K562 (cell line): Measurements from ENCODE around the gene CGREF1. TPM values are rescaled to one million over a fixed set of nuclear protein-coding genes. Genes with fewer than 3 reads are reported as not detected.

Experiments used
- ARID2 ChIP-seq: fragments of 450-650 bp; IDR thresholded peaks from 2 replicates; pipeline ENCODE4 v1.6.1; 2017; ENCODE audit warnings: antibody characterized with exemption, mild to moderate bottlenecking
- BACH1 ChIP-seq: fragments of 200-800 bp; sonication (Bioruptor generic); IDR thresholded peaks from 2 replicates; pipeline ENCODE4 v1.6.1; 2016; ENCODE audit warnings: missing genetic modification characterization, missing compliant biosample characterization
- BDP1 ChIP-seq: IDR thresholded peaks from 3 replicates; pipeline ENCODE4 v1.6.1; 2011; ENCODE audit not compliant: insufficient read length, insufficient read depth
- BRD4 ChIP-seq: fragments of 200-600 bp; sonication (generic); IDR thresholded peaks from 2 replicates; pipeline ENCODE4 v1.6.1; 2017; ENCODE audit warnings: inconsistent platforms
- BRF1 ChIP-seq: IDR thresholded peaks from 3 replicates; pipeline ENCODE4 v1.6.1; 2011; ENCODE audit warnings: borderline replicate concordance, mild to moderate bottlenecking; ENCODE audit not compliant: insufficient read length; ENCODE audit errors: extremely low read depth
- C11orf30 ChIP-seq: fragments of 450-650 bp; IDR thresholded peaks from 2 replicates; pipeline ENCODE4 v1.6.1; 2016; ENCODE audit warnings: low read depth, mild to moderate bottlenecking
- CCAR2 ChIP-seq: fragments of 200-400 bp; formaldehyde crosslinking; IDR thresholded peaks from 2 replicates; pipeline ENCODE4 v1.6.1; 2017; ENCODE audit warnings: mild to moderate bottlenecking, low read depth, low read length
- E2F3 ChIP-seq: fragments of 250-450 bp; sonication (Bioruptor Pico); IDR thresholded peaks from 2 replicates; pipeline ENCODE4 v1.4.0; 2020; ENCODE audit warnings: mild to moderate bottlenecking
- GTF2A2 ChIP-seq: IDR thresholded peaks from 2 replicates; pipeline ENCODE4 v1.6.1; 2016; ENCODE audit warnings: mild to moderate bottlenecking, missing genetic modification characterization, missing compliant biosample characterization
- HCFC1 ChIP-seq: IDR thresholded peaks from 2 replicates; pipeline ENCODE4 v1.6.1; 2012; ENCODE audit warnings: low read depth, low read length, improper control_type of control experiment
- HMG20A ChIP-seq: fragments of 450-650 bp; formaldehyde crosslinking; conservative IDR thresholded peaks from 2 replicates; pipeline ENCODE4 v1.4.0; 2020; ENCODE audit warnings: mild to moderate bottlenecking, mixed read lengths
- KHSRP ChIP-seq: fragments of 450-650 bp; IDR thresholded peaks from 2 replicates; pipeline ENCODE4 v1.6.1; 2017
- PREB ChIP-seq: sonication (generic); formaldehyde crosslinking; IDR thresholded peaks from 2 replicates; pipeline ENCODE4 v1.8.1; 2023; ENCODE audit warnings: mild to moderate bottlenecking, missing genetic modification reagents
- RBM22 ChIP-seq: fragments of 200-400 bp; formaldehyde crosslinking; IDR thresholded peaks from 2 replicates; pipeline ENCODE4 v1.6.1; 2018; ENCODE audit warnings: low read length, low read depth; ENCODE audit not compliant: poor library complexity, severe bottlenecking
- TAF1 ChIP-seq: IDR thresholded peaks from 2 replicates; pipeline ENCODE4 v1.6.1; 2011; ENCODE audit warnings: mild to moderate bottlenecking, low read length, moderate library complexity; ENCODE audit not compliant: insufficient read depth, control insufficient read depth, severe bottlenecking; ENCODE audit errors: extremely low read depth
- TBP ChIP-seq: optimal IDR thresholded peaks from 2 replicates; pipeline ENCODE3; 2011; ENCODE audit warnings: low read depth, low read length, improper control_type of control experiment
- ZC3H8 ChIP-seq: fragments of 450-650 bp; IDR thresholded peaks from 2 replicates; pipeline ENCODE4 v1.6.1; 2017
- ZFPM2 ChIP-seq: fragments of 250-450 bp; sonication (Bioruptor Pico); IDR thresholded peaks from 2 replicates; pipeline ENCODE4 v1.5.1; 2022; ENCODE audit warnings: mild to moderate bottlenecking
- ZFX ChIP-seq: sonication (generic); formaldehyde crosslinking; IDR thresholded peaks from 2 replicates; pipeline ENCODE4 v1.8.0; 2022; ENCODE audit warnings: mild to moderate bottlenecking, missing genetic modification reagents, moderate library complexity
- ZNF143 ChIP-seq: sonication (generic); formaldehyde crosslinking; IDR thresholded peaks from 2 replicates; pipeline ENCODE4 v1.9.0; 2022; ENCODE audit warnings: mild to moderate bottlenecking, missing genetic modification reagents
- ZNF507 ChIP-seq: conservative IDR thresholded peaks from 2 replicates; pipeline ENCODE4 v1.6.1; 2017; ENCODE audit warnings: missing genetic modification characterization, missing compliant biosample characterization
- ZNF76 ChIP-seq: fragments of 250-450 bp; sonication (Bioruptor Pico); IDR thresholded peaks from 2 replicates; pipeline ENCODE4 v1.4.0; 2020; ENCODE audit warnings: mild to moderate bottlenecking, moderate library complexity, borderline replicate concordance
- ZNF77 ChIP-seq: fragments of 250-450 bp; sonication (Bioruptor Pico); IDR thresholded peaks from 2 replicates; pipeline ENCODE4 v1.5.0; 2020
- polyA plus RNA-seq, 8 experiments: library from polyadenylated mRNA; depleted of rRNA in 4 of 8; stranded (reverse) in 5 of 8; unstranded in 3 of 8; fragments of >200 nt; fragmentation: Nextera tagmentation in 2 of 8; fragmentation: Illumina TruSeq in 1 of 8; extraction: Ambion mirVana in 2 of 8; extraction: Trizol in 1 of 8; gene quantifications; 2 replicates each; pipeline versions ENCODE4 v1.2.1 to v1.2.3, GENCODE V29; 2011 to 2014; ENCODE audit warnings: inconsistent platforms in 1 of 8, missing spikeins in 1 of 8
- total RNA-seq, 7 experiments: library from RNA; depleted of rRNA in 6 of 7; stranded (reverse); fragments of >200 nt in 6 of 7; fragmentation: Illumina TruSeq in 2 of 7; extraction: Trizol in 2 of 7; gene quantifications; 2 replicates each; pipeline versions ENCODE4 v1.2.1 to v1.2.3, GENCODE V29; 2011 to 2021; ENCODE audit warnings: low replicate concordance in 1 of 7
- TF ChIP-seq, protein P1 (sequence below): sonication (generic); formaldehyde crosslinking; IDR thresholded peaks from 2 replicates; pipeline ENCODE4 v1.8.0; 2023; ENCODE audit warnings: mild to moderate bottlenecking, missing genetic modification reagents
- TF ChIP-seq, protein P2 (sequence below): fragments of 250-450 bp; sonication (Bioruptor Pico); IDR thresholded peaks from 2 replicates; pipeline ENCODE4 v1.5.0; 2021

Gene CGREF1
- total and polyA plus RNA-seq, 9 of the 15 experiments (the other 6 are each of a cell fraction or from before 2014, with no cell fraction given): 0.07 to 0.50 (median 0.37) TPM

GRCh38 chr2:27085673-27086089 lies 33.2 kb downstream of the CGREF1 start (continued):
- TF ChIP-seq HMG20A: no peak
- no peak for TF ChIP-seq BRF1
- no peak for TF ChIP-seq CCAR2
- TF ChIP-seq BDP1: no peak
- TF ChIP-seq KHSRP: no peak
- TF ChIP-seq ZNF77: no peak
- no peak for TF ChIP-seq E2F3 (CRISPR knock-in tag)
- TF ChIP-seq ARID2: no peak
- TF ChIP-seq RBM22: no peak
- no peak for TF ChIP-seq BRD4
- TF ChIP-seq BACH1 (tag): no peak
- TF ChIP-seq, protein P1, sequence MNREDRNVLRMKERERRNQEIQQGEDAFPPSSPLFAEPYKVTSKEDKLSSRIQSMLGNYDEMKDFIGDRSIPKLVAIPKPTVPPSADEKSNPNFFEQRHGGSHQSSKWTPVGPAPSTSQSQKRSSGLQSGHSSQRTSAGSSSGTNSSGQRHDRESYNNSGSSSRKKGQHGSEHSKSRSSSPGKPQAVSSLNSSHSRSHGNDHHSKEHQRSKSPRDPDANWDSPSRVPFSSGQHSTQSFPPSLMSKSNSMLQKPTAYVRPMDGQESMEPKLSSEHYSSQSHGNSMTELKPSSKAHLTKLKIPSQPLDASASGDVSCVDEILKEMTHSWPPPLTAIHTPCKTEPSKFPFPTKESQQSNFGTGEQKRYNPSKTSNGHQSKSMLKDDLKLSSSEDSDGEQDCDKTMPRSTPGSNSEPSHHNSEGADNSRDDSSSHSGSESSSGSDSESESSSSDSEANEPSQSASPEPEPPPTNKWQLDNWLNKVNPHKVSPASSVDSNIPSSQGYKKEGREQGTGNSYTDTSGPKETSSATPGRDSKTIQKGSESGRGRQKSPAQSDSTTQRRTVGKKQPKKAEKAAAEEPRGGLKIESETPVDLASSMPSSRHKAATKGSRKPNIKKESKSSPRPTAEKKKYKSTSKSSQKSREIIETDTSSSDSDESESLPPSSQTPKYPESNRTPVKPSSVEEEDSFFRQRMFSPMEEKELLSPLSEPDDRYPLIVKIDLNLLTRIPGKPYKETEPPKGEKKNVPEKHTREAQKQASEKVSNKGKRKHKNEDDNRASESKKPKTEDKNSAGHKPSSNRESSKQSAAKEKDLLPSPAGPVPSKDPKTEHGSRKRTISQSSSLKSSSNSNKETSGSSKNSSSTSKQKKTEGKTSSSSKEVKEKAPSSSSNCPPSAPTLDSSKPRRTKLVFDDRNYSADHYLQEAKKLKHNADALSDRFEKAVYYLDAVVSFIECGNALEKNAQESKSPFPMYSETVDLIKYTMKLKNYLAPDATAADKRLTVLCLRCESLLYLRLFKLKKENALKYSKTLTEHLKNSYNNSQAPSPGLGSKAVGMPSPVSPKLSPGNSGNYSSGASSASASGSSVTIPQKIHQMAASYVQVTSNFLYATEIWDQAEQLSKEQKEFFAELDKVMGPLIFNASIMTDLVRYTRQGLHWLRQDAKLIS (CRISPR knock-in tag): no peak
- TF ChIP-seq TAF1: no peak
- no peak; the same call in 1 of the 2 replicates for TF ChIP-seq ZFPM2 (CRISPR knock-in tag)
- no peak for TF ChIP-seq TBP
- TF ChIP-seq ZC3H8: no peak
- TF ChIP-seq ZFX (CRISPR knock-in tag): peak; percentile 42
- peak; percentile 54 for TF ChIP-seq C11orf30
- TF ChIP-seq ZNF507 (tag): no peak
- no peak for TF ChIP-seq PREB (CRISPR knock-in tag)
- no peak for TF ChIP-seq HCFC1
- TF ChIP-seq ZNF76 (CRISPR knock-in tag): no peak
- no peak for TF ChIP-seq ZNF143
- TF ChIP-seq GTF2A2 (tag): no peak; the same call in 1 of the 2 replicates
- TF ChIP-seq, protein P2, sequence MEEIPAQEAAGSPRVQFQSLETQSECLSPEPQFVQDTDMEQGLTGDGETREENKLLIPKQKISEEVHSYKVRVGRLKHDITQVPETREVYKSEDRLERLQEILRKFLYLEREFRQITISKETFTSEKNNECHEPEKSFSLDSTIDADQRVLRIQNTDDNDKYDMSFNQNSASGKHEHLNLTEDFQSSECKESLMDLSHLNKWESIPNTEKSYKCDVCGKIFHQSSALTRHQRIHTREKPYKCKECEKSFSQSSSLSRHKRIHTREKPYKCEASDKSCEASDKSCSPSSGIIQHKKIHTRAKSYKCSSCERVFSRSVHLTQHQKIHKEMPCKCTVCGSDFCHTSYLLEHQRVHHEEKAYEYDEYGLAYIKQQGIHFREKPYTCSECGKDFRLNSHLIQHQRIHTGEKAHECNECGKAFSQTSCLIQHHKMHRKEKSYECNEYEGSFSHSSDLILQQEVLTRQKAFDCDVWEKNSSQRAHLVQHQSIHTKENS (CRISPR knock-in tag): no peak
